Suppressor macrophage treated with lipopolysaccharide for 1 hour (primary cell): ENCODE measurements around the gene LRRC18.

Experiments
- DNase-seq, 3 donors: peaks; one replicate each; pipeline ENCODE4 v3.0.0-alpha.2; 2020 to 2022

The LRRC18 gene

DNA sequence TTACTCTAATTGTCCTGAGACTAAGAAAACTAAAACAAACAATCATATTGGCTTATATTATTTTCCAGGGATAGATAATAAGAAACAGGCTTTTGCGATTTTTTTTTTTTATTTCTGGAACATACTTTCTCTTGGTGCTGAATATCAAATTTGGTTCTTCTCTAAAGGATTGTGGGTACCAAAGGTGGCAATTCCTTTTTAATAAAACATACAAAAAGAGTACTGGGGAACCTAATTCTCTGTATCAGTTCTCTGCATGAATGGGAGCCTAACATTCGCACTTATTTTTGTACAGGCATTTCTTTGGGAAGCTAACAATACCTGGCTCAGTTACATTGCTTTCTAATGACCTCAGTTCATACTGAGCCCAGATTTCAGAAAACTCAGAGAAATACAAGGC, 32.8 kb downstream of the LRRC18 start:
- DNase-seq: no peak

DNA sequence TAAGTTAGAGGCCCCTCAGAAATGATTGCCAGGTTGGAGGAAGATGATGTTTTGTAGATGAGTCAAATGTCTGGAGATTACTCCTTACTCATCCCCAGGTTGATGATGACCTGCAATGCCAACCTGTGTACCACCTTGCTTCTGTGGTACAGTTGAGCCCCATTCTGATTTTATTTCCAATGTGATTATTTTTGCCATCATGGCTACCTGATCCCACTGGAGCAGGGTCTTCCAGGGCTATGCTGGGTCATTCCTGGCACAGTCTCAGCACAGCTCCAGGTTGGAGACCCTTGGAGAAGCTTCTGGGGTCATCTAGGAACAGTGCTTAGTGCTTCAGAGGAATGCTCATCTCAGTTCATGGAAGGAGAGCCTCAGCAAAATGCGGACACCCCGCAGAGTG, 34.3 kb downstream of the LRRC18 start:
- no peak for DNase-seq

DNA sequence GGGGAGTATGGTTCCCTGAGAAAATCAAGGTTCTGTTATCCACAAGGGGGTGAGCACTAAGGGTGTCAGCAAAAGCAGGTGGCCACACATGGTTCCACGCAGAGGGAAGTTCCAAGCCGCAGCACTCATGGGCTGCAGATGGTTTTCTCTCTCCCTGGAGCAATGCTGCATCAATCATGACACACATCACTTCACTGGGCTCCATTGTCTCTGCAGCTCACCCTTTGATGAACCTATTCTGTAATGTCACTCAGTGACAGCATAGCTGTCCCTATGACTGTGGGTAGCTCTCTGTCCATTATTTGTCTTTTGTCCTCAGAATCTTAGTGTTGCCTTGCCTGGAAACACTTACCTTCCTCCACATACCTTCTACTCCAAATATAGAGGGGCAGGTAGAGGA, 34.8 kb downstream of the LRRC18 start:
- DNase-seq: no peak

DNA sequence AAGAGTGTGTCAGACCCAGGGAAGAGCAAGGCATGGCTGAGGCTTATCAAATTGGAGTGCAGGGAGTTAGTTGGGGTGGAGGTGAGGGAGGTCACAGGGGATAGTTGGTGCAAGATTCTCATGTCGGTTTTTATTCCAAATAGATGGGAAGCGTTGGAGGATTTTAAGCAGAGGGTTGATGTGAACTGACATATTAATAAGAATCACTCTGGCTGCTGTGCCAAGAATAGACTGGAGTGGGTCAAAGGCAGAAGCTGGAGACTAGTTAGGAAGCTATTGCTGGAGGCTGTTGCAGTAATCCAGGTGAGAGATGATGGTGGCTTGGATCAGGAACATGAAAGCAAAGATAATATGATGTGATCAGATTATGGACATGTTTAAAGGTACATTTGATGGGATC, 36.5 kb downstream of the LRRC18 start:
- no peak for DNase-seq

DNA sequence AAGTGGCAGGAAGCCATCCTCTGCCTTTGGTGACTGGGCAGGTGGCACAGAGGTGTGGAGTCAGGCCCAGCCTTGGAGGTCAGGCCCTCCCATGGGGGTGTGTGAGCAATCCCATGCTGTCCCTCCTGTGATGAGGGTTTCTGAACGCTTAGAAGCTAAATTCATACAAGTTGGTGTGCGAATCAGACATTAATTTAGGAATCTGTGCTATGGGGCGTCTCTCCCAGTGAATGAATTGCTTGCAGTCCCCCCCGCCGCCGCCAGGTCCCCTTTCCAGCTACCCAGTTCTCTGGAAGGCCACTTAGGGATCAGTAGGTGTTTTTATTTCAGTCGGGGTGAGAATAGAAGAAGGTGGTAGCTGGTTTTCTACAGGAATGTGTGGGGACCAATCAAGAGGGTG, 37.5 kb downstream of the LRRC18 start:
- DNase-seq: no peak

DNA sequence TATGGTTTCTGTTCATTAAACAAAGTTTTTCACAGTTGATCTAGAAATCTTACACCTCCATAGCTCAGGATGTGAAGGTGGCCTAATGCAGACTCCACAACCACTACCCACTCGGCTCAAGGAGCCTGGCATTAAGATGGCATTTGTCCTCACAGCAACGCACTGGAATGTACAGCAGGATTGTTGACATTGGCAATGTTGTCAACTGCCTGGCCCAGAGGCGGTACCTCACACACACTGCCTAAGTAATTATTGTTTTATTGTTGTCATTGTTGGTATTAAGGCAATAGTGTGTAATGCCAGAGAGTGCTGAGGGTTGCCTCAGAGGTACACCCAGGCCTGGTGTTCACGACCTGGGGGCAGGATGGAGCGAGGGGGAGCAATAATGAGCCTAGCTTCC, 38.3 kb downstream of the LRRC18 start:
- DNase-seq: no peak

DNA sequence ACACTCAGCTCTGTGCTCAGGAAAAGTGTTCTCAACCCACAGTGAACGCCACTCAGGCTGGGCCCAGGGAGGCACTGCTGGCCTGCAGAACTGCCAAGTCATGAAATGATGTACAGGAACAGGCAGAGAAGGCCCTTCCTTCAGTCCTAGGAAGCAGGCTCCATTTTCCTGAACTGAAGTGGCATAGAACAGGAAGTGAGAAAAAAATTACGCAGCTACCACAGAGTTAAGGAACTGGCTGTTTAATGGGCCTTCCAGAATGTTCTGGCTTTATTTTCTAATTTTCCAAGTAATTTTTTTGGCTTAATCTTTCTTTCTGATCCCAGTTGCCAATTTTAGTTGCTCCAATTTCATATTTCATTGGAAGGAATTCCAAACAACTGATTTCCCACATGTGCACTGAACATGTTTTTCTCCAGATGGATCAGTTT, 39.3 kb downstream of the LRRC18 start:
- peak; percentile 41 to 62 (median 58) for DNase-seq

DNA sequence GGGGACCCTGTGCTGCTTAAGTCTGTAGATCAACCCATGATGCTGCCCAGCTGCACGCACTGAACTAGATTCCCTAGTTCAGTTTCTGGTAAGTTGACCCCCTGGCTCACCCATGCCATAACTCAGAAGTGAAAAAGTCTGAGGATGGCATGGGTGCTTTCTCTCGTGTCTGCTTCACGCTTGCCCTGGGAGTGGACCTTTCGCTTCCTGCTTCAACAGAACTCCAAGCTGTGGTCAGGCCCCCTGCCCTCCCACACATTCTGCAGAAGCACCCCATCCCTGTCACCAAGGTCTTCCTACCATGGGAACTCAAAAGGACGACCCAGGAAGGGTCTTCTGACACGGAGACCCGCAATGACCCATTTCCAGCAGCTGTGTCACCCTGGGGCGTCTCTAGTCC, 39.9 kb downstream of the LRRC18 start:
- DNase-seq: no peak

DNA sequence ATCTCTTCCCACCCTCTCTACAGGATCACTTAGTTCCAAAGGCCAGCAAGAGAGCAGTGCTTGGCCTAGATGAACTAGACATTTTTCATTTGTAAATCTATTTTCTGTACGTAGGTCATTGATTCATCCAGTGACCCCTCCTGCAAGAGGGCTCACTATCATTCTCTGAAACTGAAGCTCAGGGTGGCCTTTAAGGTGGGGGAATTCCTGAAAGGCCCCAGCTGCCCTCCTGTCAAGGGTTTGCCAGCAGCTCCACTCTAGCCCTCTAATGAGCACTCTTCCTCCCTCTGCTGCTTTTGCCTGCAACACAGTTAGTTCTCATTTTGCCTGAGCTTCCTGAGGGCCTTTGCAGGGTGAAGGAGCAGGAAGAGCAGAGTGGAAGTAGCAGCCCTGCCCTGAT, 41.2 kb downstream of the LRRC18 start:
- no peak for DNase-seq

DNA sequence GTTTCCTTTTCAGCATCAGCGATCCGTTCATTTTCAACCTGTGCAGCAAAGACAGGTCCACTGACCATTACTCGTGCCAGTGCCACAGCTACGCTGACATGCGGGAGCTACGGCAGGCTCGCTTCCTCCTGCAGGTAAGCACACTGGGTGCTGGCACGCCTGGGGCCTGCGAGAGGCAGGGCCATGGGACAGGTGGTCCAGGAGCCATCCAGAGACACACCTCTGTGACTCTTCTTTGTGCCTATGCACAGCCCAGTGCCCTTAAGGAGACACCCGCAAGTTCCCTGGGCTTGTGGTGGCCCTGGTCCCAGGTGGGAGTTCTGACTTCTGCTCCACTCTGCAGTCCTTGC, 42.2 kb downstream of the LRRC18 start:
- no peak for DNase-seq

DNA sequence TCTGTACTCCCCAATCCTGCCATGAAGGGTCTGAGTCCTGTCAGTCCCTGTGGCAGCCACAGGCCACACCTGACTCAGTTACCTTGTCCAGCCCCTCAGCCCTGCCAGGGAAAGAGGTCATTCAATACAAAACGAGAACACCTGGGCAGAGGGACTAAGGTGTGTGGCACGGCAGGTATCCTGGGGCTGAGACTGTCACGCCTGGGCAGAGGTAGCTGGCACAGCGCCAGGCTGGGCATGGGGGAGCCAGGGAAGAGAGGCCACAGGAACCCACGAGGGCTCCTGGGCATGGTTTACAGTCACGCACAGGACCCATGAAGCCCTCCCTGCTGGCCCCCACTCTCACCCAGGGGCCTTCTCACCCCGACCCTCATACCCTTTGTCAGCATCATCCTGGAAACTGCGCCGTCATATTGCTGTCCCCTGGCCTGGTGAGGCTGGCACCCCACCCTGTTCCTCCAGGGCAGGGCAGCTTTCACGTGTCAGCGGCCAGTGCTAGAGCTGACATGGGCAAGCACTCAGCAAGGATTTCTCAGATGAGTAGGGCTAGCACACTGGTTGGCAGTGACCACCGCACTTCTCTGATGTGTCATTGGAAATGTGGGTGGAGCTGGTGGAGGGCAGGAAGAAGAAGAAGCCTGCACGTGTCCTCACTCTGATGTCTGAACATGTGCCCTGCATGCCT, 42.7 kb downstream of the LRRC18 start:
- DNase-seq: no peak

DNA sequence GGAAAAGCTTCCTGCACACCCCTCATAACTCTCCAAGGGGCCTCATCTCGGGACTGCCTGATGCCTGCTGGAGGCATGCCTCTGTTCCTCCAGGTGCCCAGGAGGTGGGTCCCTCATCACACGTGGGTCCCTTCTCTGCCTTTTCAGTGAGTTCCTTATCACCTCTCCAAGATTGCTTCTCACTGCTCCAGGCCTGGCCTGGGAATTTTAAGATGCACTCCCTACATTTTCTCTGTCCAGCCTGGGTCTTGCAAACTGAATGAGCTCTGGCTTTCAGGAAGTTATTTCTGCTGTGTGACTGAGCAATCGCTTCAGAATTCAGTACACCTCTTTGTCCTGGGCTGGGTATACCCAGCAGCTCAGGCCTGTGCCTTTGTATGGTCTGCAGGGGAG, 43.8 kb downstream of the LRRC18 start:
- no peak for DNase-seq

DNA sequence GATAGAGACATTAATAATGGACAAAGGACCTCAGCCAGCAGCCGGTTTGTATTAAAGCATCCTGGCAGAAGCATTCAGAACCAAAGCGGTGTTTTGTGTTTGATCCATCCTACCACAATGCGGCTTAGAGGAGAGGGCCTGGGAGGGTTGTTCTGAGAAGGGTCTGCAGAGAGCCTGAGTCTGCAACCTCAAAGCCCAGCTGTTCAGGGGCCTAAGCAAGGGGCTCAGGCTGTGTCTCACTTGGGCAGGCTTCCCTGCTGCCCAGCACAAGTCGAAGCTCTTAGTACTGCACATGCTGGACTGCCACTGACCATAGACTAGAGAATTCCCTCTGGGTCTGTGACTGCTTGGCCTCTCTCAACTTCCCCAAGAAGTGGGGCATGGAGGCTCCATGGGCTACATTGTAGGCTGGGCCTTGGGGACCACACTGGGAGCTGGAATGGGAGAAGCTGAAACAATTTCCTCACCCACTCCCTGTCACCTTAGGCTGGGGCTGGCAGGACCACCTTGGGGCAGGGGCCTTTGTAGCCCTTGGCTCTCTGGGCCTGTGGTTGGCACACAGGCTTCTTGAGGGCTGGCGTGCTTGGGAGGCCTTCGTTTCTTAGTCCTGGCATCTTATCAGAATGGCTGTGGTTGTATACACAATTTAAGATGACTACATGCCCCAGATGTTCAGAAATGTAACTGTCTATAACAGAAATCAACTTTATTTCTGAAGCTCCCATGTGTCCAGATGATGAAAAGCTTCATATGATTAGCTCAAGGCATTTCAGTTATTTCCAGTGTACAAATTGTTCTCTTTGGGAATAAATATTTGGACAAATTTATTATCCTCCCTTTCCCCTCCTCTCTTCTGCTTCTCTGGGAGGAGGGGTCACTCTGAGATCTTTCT, 44.5 kb downstream of the LRRC18 start:
- no peak for DNase-seq

DNA sequence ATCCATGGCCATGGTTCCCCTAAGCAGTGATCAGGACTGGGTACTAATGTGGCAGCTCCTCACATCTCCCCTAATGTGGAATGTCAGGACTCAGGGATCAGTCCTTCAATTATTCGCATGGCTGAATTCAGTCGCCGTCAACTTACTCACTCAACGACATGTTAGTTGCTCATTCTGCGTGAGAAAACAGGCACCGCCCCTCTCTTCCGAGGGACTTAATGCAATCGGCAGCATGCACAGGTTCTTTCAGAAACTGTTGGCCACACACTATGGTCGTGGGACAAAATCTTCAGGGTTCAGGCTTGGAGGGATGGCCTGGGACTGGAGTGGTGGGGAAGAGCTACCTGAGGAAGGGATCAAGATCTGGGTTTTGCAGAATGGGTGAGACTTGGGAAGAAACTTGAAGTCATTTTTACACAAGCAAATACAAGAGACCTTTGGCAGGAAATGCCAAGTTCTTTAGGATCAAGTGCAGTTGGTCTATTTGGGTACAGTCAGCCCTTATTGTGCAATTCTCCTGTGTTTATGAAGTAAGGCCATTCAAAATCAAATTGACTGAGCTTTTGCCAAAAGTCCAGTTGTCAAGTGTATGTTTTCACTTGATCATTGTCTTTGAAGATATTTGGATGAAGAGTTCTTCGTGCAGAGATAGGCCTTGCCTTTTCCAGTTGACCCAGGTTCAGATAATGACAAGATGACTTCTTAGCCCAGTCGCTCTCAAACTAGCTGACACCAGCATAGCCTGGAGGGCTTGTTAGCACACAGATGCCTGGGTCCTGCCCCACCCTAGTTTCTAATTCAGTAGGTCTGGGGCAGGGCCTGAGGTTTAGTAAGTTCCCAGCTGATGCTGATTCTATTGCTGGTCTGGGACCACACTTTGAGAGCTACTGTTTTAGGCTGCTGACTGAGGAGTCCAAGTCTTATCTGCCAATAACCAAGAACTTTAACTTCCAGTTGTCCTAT, 48.5 kb downstream of the LRRC18 start:
- no peak for DNase-seq

DNA sequence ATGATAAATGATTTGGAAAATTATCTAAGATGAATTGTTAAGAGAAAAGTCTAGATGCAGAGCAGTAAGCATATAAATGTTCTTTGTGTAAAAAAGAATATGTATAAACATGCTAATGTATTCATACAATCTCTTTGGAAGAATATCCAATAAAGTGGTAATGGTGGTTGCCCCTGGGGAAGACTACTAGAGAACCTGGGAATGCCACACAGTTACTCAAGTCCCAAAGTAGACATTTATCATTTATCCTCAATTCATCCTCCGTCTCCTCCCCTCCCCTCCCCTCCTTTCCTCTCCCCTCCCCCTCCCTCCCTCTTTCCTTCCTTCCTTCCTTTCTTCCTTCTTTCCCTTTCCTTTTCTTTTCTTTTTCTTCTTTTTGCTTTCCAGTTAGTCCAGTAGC, 51.7 kb downstream of the LRRC18 start:
- no peak for DNase-seq

DNA sequence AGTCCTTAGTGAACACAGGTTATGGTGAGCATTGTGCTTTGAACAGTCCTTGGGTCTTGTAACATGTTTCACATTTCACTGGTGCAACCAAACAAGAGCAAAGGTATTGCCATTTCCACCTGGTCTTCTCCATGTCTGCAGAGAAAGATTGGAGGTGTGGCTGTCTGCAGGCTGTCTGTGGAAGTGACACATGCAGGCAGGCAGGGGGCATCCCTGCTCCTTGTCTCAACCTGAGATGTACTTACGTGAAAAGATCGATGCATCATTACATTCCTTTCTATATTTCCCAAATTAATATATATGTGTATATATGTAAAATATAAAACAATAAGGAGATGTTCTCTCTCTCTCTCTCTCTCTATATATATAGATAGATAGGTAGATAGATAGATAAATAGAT, 54.3 kb downstream of the LRRC18 start:
- no peak for DNase-seq

DNA sequence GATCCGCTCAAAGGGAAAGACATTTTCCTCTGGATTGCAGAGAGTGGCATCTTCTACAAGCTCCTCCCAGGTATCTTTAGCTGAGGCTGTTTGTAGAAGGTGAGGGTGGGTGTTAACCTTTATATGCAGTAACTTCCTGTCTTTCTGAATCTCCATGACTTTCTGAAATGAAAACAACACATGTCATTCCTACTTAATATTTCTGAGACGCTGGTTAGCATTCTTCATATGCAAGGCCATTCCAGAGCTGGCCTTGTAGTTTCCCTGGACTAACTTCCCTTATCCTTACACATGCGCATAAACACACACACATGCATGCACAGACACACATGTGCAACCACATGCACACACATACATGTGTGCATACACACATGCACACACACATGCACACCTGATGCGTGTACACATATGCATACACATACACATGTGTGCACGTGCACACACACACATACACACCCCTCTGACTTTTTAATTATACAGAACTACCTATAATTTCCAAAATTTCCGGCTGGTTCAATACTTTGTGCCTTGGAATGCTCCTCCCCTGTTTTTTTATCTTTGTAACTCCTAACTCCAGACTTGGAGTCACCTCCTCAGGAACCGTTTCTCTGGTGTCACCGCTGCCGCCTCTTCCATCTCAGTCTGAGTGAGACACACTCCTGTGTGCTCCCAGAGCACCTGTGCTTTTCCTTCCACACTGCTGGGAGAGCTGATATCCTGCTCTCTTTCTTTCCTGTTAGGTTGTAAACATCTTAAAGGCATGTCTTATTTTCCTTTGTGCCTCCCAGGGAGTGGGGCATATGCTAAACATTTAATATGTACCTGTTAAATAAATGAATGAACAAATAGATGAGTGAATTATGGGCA, 55.2 kb downstream of the LRRC18 start:
- no peak for DNase-seq

DNA sequence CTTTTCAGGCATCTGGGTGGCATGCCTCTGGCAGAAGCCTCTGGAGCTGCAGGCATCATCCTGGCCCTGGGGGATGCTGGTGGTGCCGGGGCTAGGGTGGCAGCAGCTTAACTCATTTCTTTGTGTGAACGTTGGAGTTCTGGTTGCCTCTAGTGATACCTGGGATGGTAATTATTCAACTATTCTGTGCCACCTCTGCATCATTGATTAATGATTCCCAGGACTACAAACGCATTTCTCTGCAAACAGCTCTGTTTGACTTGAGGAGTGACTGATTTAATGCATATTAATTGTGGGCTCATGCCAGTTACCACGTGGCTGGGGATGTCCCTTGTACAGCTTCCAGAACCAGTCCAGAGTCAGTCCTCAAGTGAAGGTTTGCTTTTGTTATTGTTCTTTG, 55.9 kb downstream of the LRRC18 start:
- no peak for DNase-seq

DNA sequence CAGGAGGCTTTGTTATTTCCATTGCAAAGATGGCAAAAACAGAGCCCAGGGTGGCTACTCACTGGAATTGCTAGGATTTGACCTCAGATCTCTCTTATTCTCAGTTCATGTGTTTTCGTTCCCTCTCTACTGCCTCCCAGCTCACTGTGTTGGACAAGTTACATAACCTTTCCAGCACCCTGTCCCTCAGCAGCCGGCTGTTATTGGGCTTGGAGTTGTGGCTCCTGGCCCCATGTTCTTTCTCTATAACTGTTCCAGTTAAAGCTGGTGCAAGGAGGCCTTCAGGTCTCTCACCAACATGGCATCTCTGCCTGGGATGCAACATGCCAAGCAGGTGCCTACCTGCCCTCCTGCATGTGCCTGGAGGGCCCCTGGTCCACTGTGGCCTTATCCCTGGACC, 56.8 kb downstream of the LRRC18 start:
- no peak for DNase-seq

DNA sequence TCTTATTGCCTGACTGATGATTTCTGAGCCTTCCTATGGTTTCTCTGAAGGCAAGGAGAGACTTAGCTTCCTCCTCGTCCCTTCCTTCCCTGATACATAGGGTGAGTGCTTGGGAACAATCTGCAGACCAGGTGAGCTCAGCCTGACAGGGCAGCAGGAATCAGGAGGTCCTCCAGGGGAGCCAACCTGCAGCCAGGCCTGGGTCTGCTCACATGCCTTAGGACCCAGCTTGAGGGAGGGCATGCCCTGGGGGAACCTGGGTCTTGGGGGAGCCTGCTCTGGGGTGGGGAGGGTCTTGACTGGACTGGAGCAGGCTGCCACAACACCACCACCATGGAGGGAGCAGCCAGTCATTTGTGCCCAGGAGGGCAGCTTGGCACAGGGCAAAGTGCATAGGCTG, 57.7 kb downstream of the LRRC18 start:
- no peak for DNase-seq

DNA sequence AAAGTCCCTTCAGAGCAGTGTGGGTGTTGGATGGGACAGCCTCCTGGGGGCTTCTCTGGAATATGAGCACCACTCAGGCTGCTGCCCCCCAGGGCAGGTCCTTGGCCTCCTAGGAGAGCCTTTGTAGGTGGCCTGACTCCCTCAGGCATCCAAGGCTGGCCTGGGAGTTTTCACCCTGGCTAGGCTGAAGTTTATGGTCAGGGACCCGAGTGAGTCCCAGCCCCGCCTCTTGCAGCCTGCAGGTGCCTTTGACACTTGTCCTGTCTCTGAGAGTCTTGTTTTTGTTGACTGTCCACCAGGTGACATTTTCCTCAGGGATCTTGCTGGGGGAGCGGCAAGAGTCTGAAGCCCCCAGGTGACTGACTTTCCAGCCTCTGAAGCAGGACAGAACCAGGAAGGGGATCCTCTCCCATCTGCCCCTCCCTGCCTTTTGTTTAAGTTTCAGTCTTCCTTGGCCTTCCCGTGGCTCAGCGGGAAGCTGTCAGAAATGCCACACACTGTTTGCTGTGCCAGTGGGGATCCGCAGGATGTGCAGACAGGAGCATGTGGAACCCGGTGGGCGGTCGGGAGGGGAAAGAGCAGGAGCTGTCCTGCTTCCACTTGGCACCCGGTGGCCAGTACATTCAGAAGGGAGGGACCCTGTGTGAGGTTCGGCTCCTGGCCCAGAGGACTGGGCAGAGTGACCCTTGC, 59.5 kb downstream of the LRRC18 start:
- DNase-seq: no peak

DNA sequence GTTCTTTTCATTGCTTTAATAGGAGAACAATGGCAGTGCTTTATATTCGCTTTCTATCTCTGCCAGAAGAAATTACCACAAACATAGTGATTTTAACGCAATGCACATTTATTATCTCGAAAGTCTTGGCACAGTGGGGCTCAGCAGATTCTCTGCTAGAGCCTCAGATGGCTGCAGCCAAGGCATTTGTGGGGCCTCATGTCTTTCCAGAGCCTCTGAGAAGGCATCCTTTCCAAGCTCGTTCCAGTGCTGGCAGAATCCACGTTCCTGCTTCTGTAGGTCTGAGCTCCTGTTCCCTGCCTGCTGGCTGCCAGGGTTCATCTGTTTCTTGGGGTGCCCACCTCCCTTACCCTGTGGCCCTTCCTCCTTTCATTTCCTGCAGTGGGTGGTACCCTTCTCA, 60.2 kb downstream of the LRRC18 start:
- no peak for DNase-seq
